Urothelium cell line (cell line): Measurements from ENCODE around the gene SCUBE2.
A peak's percentile ranks its signal among the peaks of the same experiment; 100 is the strongest.

Experiments
- DNase-seq: peaks from one replicate; pipeline ENCODE4 v3.0.0; 2011; ENCODE audit warnings: low spot score, mixed read lengths
- FAIRE-seq: peaks from 2 replicates; lab custom pipeline; 2011; peaks lifted over from hg19 to GRCh38; lab: Jason Lieb, UNC

The SCUBE2 gene

DNA sequence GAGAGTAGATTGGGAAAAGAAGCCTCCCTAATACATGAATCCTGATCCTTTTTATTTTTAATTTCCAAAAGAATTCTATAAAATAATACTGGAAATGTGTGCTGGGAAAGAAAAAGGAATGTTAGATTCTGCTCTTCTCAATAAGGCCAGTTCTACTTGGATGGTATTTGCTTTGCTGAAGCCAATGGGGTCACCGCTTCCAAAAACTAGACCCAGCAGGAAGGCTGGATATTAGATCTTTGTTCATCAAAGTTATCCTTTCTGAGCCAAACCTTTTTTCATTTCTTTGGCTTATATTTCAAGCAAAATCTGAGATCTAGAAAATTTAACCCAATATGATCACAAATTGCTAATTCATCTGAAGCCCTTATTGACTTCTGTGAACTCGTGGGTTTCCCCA, 41.4 kb downstream of the SCUBE2 start:
- DNase-seq (no peak), FAIRE-seq (no peak)

DNA sequence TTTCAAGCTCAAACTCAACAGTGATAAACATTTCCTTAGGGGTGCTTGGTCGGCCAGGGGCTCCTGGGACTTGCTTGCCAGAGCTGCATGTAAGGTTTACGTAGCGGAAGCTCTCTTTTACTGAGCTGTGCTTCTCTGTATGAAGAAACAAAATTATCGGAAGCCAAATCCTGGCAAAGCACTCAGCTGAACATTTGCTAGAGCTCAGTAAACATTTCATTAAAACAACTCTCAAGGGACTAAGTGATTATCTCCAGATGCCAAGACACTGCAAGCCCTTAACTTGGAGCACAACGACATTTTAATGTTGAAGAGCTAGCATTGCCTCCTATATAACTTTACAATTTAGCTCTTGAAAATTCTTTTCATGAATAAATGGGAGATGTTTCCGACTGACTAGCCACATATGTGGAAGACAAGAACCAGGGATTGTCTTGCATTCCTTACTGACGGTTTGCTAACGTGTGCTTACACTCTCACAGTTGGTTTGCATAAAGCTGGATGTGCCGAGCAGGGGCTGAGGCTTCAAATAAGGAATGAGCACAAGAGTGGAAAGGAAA, 43.4 kb downstream of the SCUBE2 start:
- FAIRE-seq = no peak
- no peak for DNase-seq

DNA sequence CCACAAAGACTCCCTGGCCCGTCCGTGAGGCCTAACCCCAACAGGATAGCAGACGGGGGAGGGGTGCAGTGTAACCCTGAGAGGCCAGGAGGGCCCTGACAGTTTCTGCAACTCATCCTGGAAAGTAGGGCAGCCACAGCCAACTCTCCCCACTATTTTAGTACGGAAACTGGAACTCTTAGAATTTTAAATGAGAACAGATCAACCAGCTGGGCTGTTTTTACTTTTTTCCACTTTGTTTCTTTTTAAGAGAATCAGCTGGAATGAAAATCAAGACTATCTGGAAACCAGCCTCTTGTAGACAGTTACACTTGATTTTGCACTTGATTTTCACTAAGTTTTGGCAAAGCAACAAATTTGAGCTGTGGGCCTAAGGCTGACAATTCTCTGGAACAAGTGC, 44.9 kb downstream of the SCUBE2 start:
- DNase-seq = no peak
- FAIRE-seq = no peak

GRCh38 chr11:9042488-9042887, 48.9 kb downstream of the SCUBE2 start:
- DNase-seq (no peak), FAIRE-seq (no peak)

DNA sequence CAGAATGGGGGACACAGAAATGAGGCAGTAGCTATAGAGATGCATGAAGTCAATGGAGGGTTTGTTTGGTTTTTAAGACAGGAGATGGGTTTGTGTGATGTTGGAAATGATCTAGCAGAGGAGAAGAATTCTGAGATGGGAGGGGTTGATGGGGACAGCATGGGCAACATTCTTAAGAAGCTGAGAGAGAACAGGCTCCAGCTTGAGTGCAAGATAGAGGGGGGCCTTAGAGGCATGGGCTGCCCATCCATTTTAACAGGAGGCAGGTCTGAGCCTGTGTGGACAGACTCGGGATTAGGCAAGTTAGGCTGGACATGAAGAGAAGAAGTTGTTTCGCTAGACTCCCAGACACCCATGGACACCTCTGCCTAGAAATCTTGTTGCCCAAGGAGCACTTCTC, 49.7 kb downstream of the SCUBE2 start:
- DNase-seq (no peak), FAIRE-seq (no peak)

- no peak for FAIRE-seq
- no peak for DNase-seq
Measured at GRCh38 chr11:9040410-9040809, 51.0 kb downstream of the SCUBE2 start.

- DNase-seq (no peak), FAIRE-seq (no peak)
Measured at GRCh38 chr11:9039863-9040262, 51.5 kb downstream of the SCUBE2 start.

DNA sequence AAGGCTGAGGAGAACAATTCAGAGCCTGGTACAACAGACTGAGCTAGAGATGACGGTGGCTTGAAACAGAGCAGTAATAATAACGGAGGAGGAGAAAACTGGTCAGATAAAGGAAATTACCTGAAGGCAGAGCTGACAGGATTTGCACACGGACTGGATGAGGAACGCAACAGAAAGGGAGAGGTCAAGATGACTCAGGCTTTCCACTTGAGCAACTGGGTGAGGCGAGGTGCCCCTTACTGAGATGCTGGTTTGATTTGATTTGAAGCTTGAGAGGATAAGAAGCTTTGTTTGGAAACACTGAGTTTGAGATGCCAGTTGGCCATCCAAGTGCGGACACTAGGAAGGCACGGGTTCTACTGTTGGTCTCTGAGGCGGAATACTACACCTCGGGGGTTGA, 52.2 kb downstream of the SCUBE2 start:
- no peak for FAIRE-seq
- peak; percentile 42 for DNase-seq

- FAIRE-seq = no peak
- DNase-seq = no peak
Measured at GRCh38 chr11:9038541-9038940, 52.9 kb downstream of the SCUBE2 start.

DNA sequence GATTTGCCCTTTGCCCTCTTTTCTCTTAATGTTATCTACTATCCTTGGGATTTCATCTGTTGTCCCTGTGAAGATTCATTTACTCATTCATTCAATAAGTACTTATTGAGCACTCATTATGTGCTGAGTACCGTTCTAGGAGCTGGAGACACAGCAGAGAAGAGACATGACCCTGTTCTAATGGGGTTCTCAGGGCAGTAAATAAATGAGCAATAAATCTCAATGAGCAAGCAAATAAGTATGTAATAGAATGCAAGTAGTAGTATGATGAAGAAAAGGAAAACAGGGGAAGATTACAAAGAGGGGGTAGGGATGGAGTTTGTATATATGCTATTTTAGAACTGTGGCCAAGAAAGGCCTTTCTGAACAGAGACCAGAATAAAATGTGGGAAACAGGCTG, 53.4 kb downstream of the SCUBE2 start:
- DNase-seq (no peak), FAIRE-seq (no peak)

DNA sequence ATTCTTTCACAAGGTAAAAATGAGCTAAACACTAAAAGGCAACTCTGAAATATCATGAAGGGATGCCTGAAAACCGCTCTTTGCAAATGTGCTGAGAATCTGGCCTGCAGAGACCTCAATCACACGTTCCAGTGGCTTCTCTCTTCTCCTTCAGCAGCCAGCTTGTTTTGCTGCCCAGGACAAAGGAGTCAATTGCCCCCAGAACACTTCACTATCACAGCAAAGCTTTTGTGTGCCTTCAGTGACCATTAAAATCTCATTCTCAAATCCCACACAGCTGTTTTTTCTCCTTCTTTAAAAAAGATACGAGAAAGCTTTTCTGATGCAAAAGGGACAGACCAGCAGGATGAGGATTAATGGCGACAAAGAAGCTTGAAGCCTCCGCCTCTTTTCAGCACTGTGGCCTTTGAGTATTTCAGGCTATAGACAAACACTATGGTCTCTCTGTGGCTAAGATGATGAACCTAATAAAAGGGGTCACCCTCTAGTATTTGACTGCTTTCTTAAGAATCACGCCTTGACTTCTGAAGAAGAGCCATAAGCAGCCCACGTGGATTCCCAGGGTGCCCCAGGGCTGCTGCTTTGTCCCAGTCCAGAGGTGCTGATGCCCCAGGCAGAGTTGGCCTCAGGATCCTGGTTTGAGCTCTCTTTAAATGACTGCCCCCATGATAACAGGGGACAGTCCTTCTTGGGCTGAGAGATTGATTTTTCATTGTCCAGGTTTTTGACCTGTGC, 54.2 kb downstream of the SCUBE2 start:
- FAIRE-seq (no peak), DNase-seq (no peak)

DNA sequence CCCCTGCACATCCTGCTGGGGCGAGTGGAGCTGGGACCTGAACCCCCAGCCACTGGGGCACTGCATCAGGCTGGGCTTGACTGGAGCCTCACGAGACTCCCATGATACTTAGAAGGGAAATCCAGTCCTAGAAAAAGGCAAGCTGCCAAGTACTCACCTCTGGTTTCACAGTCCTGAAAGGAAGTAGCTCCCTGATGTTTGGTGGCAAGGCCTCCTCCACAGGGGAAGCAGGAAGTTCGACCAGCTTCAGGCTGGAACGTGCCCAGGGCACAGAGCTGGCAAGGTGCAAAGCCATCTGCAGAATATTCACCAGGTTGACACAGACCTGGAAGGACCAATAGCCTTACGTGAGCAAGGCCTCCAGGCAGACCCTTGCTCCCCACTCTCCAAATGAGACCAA, 60.8 kb downstream of the SCUBE2 start:
- DNase-seq = no peak
- no peak for FAIRE-seq

- FAIRE-seq (no peak), DNase-seq (no peak)
Measured at GRCh38 chr11:9029422-9029821, 62.0 kb downstream of the SCUBE2 start.

DNA sequence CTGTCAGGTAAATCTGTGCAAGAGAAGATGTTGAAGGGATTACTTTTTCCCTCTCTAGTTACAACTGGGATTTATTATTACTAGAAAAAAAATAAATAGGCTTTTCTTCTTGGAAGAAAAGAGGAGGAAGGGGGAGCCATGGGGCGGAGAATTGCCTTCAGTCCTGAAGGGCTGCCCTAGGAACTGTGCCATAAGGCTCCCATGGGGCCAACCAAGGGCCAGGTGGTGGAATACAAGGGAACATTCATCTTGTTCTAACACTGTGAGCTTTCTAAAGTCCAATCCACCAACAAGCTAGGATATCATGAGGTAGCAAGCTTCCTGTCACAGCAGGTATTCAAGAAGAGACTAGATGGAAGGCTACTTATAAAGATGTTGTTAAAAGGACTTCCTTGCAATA, 62.8 kb downstream of the SCUBE2 start:
- FAIRE-seq = no peak
- no peak for DNase-seq

DNA sequence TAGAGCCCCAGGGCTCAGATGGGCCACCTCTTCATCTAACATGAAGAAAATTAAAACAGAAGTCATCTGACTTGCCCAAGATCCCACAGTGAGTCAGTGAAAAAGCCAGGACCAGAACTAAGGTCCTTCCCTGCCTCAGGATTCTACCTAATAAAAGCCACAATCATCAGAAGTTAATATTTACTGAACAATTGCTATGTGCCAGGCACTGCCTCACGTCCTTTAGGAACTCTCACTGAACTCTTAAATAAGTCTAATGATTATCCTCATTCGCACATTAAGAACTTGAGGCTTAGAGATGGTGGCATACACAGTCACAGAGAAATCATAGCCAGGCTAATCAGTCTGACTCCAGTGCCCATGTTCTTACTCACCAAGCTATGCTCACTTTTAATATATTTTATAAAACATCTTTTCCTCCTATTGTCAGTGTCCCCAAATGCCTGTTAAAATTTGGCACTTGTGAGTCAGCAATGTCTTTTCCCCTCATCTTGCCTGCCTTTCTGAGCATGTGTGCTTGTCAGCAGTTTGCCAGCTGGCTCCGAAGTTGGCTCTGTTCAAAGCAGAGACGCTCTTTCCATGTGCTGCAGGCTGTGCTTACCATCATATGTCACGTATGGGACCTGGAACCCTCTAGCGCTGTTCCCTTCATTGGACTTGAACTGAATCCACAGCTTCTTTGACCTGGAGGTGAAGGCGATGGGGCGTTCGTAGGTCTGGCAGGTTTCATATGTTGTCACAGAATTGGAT, 66.1 kb downstream of the SCUBE2 start:
- FAIRE-seq (peak; percentile 9), DNase-seq (no peak)

- FAIRE-seq = no peak
- DNase-seq = no peak
Measured at GRCh38 chr11:9022961-9023680, 68.3 kb downstream of the SCUBE2 start.

GRCh38 chr11:9020916-9021315, 70.5 kb downstream of the SCUBE2 start:
- FAIRE-seq (no peak), DNase-seq (no peak)

DNA sequence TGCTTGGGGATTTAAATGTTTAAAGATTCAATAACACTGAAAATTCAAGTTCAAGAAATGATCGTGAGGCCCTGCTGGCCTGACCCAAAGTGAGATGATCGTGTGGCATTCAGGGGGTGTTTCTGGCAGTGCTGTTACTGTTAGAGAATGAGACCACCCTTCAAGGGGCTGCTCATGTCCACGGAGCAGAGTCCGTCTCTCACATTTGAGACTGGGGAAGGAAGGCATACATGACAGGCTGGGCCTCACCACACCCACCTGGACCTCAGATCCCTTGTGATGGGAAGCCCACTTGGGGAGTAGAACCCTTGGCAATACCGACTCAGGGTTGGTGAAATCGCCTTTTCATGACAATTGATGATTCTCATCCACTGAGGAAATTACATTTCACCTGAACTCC, 71.5 kb downstream of the SCUBE2 start:
- DNase-seq (no peak), FAIRE-seq (no peak)

GRCh38 chr11:9017773-9018172, 73.6 kb downstream of the SCUBE2 start:
- DNase-seq (no peak), FAIRE-seq (no peak)

DNA sequence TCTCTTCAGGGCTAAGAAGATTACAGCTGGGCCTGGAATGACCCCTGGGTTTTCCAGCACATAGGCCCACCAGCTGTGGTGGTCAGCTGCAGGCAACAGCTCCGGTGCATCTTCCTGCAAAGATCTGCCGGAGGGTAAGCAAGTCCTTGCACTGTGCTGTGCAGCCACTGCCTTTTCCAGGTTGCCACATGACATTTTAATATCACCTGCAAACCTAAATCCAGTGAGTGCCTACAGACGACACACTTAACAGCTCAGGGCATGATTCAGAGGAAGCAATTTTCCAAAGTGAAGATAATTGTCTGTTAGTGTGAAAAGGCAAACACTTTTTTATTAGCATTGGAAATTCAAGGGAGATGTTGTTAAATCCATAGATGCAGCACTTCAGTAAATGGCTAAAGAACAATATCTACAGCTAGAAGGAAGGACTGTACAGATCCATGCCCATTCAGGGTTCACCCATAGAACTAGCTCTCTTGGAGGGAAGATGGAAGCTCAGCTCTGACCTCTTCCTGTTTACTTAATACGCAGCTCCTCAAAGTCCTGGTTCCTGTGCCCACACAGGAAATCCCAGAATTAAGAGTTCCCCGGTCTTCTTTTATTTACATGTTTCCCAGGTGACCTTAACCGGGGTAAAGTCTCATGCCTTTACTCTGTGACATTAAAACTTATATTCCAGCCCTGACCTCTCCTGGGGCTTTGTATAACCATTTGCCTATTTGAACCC, 74.3 kb downstream of the SCUBE2 start:
- DNase-seq = no peak
- no peak for FAIRE-seq

DNA sequence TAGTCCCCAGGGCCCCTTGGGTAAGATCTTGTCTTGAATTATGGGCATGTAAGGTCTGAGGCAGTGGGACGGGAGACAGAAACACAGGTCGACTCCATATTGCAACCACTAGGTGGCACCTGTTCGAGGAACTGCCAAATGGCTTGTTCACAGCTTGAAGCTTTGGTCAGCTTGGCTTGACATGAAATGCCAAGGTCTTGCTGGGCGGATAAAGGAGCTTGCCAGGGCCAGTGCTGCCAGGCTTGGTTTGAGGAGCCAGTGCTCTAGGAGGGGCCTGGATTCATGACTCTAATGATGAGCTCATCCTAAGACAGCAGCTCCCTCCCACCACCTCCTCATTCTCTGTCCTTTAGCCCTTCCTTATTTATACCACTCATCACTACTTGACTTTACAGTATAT, 75.7 kb downstream of the SCUBE2 start:
- DNase-seq = peak; percentile 81
- FAIRE-seq = no peak
